DMS53 treated with DMSO at 0.1 percent for 48 hours (cell line): ENCODE results near the gene ALPG.

Experiments used
- DNase-seq: peaks from one replicate; lab custom pipeline; 2025; ENCODE audit not compliant: unreplicated experiment; lab: John Stamatoyannopoulos, UW

ALPG gene

GRCh38 chr2:232456296-232457120 lies 49.9 kb downstream of the ALPG start:
- DNase-seq: no peak

- no peak for DNase-seq
Measured at GRCh38 chr2:232457121-232458011, 50.7 kb downstream of the ALPG start.

- DNase-seq: no peak
Measured at GRCh38 chr2:232458051-232458660, 51.5 kb downstream of the ALPG start.

GRCh38 chr2:232458661-232459418 lies 52.2 kb downstream of the ALPG start:
- no peak for DNase-seq

GRCh38 chr2:232459419-232460035 lies 52.9 kb downstream of the ALPG start:
- DNase-seq: no peak

GRCh38 chr2:232460171-232460570 lies 53.5 kb downstream of the ALPG start:
- DNase-seq: no peak
